ENCODE data around the gene GSTM4.

GRCh38 chr1:109677459-109677858 lies 21.6 kb downstream of the GSTM4 start:
- TF ChIP-seq POLR2AphosphoS5 (IDR thresholded peaks at IDR 0.05) (no peak), CTCF (IDR thresholded peaks at IDR 0.05 in 8 of 11, conservative IDR thresholded peaks at IDR 0.05 in 3 of 11) (no peak)

All from spleen (tissue), 7 donors.